K562 (cell line): ENCODE results near the gene TBXAS1. TPM values are rescaled to one million over a fixed set of nuclear protein-coding genes. Genes with fewer than 3 reads are reported as not detected.

Source experiments
- DMBX1 ChIP-seq: fragments of 250-450 bp; sonication (Bioruptor Pico); IDR thresholded peaks from 2 replicates; pipeline ENCODE4 v1.8.0; 2022; ENCODE audit warnings: inconsistent platforms, mild to moderate bottlenecking, moderate library complexity, borderline replicate concordance
- ELF1 ChIP-seq: fragments of 200-800 bp; sonication (Bioruptor generic); IDR thresholded peaks from 2 replicates; pipeline ENCODE4 v1.6.1; 2016; ENCODE audit warnings: missing genetic modification characterization, missing compliant biosample characterization
- HMGN3 ChIP-seq: IDR thresholded peaks from 2 replicates; pipeline ENCODE4 v1.6.1; 2011; ENCODE audit warnings: borderline replicate concordance, low read depth, mild to moderate bottlenecking, mixed read lengths, low read length; ENCODE audit not compliant: insufficient read length; ENCODE audit errors: extremely low read depth
- ILK ChIP-seq: fragments of 450-650 bp; IDR thresholded peaks from 2 replicates; pipeline ENCODE4 v1.6.1; 2016; ENCODE audit warnings: missing genetic modification characterization, low read depth, mild to moderate bottlenecking, missing compliant biosample characterization, moderate library complexity, borderline replicate concordance
- NFIC ChIP-seq: fragments of 450-650 bp; IDR thresholded peaks from 2 replicates; pipeline ENCODE4 v1.6.1; 2017; ENCODE audit warnings: mild to moderate bottlenecking, inconsistent platforms
- NKRF ChIP-seq: fragments of 450-650 bp; IDR thresholded peaks from 2 replicates; pipeline ENCODE4 v1.6.1; 2016; ENCODE audit warnings: borderline replicate concordance
- PHF8 ChIP-seq: fragments of 200-600 bp; sonication (generic); IDR thresholded peaks from 2 replicates; pipeline ENCODE4 v1.6.1; 2012; ENCODE audit warnings: mixed run types, mild to moderate bottlenecking, inconsistent platforms, low read length, moderate library complexity, borderline replicate concordance
- PYGO2 ChIP-seq: fragments of 450-650 bp; IDR thresholded peaks from 2 replicates; pipeline ENCODE4 v1.6.1; 2016; ENCODE audit warnings: mild to moderate bottlenecking, missing genetic modification characterization, moderate library complexity, missing compliant biosample characterization
- ZNF512 ChIP-seq: IDR thresholded peaks from 2 replicates; pipeline ENCODE4 v1.6.1; 2016; ENCODE audit warnings: missing genetic modification characterization, missing compliant biosample characterization
- ZNF583 ChIP-seq: fragments of 250-450 bp; sonication (Bioruptor Pico); IDR thresholded peaks from 2 replicates; pipeline ENCODE4 v1.4.0; 2020
- polyA plus RNA-seq, 8 experiments: library from polyadenylated mRNA; depleted of rRNA in 4 of 8; stranded (reverse) in 5 of 8; unstranded in 3 of 8; fragments of >200 nt; fragmentation: Nextera tagmentation in 2 of 8; fragmentation: Illumina TruSeq in 1 of 8; extraction: Ambion mirVana in 2 of 8; extraction: Trizol in 1 of 8; gene quantifications; 2 replicates each; pipeline versions ENCODE4 v1.2.1 to v1.2.3, GENCODE V29; 2011 to 2014; ENCODE audit warnings: inconsistent platforms in 1 of 8, missing spikeins in 1 of 8
- total RNA-seq, 7 experiments: library from RNA; depleted of rRNA in 6 of 7; stranded (reverse); fragments of >200 nt in 6 of 7; fragmentation: Illumina TruSeq in 2 of 7; extraction: Trizol in 2 of 7; gene quantifications; 2 replicates each; pipeline versions ENCODE4 v1.2.1 to v1.2.3, GENCODE V29; 2011 to 2021; ENCODE audit warnings: low replicate concordance in 1 of 7
- TF ChIP-seq, protein P1 (sequence below): fragments of 200-400 bp; formaldehyde crosslinking; IDR thresholded peaks from 2 replicates; pipeline ENCODE4 v1.6.1; 2017; ENCODE audit warnings: mild to moderate bottlenecking, low read depth, low read length, moderate library complexity
- TF ChIP-seq, protein P2 (sequence below): sonication (generic); formaldehyde crosslinking; IDR thresholded peaks from 2 replicates; pipeline ENCODE4 v1.5.0; 2020; ENCODE audit warnings: missing genetic modification reagents
- TF ChIP-seq, protein P3 (sequence below): fragments of 450-650 bp; IDR thresholded peaks from 2 replicates; pipeline ENCODE4 v1.6.1; 2016; ENCODE audit warnings: antibody characterized with exemption
- TF ChIP-seq, protein P4 (sequence below): fragments of 250-450 bp; sonication (Bioruptor Pico); IDR thresholded peaks from 2 replicates; pipeline ENCODE4 v1.4.0; 2020; ENCODE audit warnings: borderline replicate concordance

TBXAS1 gene
- total and polyA plus RNA-seq, 9 of the 15 experiments (the other 6 are each of a cell fraction or from before 2014, with no cell fraction given), result 1.1 to 8.3 (median 1.9) TPM

GRCh38 chr7:140005754-140006503 is 176.9 kb downstream of the TBXAS1 start (continued):
- TF ChIP-seq, protein P1, sequence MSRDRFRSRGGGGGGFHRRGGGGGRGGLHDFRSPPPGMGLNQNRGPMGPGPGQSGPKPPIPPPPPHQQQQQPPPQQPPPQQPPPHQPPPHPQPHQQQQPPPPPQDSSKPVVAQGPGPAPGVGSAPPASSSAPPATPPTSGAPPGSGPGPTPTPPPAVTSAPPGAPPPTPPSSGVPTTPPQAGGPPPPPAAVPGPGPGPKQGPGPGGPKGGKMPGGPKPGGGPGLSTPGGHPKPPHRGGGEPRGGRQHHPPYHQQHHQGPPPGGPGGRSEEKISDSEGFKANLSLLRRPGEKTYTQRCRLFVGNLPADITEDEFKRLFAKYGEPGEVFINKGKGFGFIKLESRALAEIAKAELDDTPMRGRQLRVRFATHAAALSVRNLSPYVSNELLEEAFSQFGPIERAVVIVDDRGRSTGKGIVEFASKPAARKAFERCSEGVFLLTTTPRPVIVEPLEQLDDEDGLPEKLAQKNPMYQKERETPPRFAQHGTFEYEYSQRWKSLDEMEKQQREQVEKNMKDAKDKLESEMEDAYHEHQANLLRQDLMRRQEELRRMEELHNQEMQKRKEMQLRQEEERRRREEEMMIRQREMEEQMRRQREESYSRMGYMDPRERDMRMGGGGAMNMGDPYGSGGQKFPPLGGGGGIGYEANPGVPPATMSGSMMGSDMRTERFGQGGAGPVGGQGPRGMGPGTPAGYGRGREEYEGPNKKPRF, result no peak
- TF ChIP-seq, protein P2, sequence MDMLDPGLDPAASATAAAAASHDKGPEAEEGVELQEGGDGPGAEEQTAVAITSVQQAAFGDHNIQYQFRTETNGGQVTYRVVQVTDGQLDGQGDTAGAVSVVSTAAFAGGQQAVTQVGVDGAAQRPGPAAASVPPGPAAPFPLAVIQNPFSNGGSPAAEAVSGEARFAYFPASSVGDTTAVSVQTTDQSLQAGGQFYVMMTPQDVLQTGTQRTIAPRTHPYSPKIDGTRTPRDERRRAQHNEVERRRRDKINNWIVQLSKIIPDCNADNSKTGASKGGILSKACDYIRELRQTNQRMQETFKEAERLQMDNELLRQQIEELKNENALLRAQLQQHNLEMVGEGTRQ (CRISPR knock-in tag), result peak; percentile 25; the same call in 1 of the 2 replicates
- TF ChIP-seq NKRF (no peak), PHF8 (no peak; the same call in 1 of the 2 replicates), DMBX1 (CRISPR knock-in tag) (no peak), NFIC (peak; percentile 81), ILK (no peak), ELF1 (no peak), PYGO2 (tag) (no peak), ZNF512 (tag) (no peak), HMGN3 (peak; percentile 40), ZNF583 (CRISPR knock-in tag) (no peak)
- TF ChIP-seq, protein P3, sequence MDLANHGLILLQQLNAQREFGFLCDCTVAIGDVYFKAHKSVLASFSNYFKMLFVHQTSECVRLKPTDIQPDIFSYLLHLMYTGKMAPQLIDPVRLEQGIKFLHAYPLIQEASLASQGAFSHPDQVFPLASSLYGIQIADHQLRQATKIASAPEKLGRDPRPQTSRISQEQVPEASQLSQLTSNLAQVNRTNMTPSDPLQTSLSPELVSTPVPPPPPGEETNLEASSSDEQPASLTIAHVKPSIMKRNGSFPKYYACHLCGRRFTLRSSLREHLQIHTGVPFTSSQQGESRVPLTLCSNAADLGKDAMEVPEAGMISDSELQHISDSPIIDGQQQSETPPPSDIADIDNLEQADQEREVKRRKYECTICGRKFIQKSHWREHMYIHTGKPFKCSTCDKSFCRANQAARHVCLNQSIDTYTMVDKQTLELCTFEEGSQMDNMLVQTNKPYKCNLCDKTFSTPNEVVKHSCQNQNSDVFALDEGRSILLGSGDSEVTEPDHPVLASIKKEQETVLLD, result no peak
- TF ChIP-seq, protein P4, sequence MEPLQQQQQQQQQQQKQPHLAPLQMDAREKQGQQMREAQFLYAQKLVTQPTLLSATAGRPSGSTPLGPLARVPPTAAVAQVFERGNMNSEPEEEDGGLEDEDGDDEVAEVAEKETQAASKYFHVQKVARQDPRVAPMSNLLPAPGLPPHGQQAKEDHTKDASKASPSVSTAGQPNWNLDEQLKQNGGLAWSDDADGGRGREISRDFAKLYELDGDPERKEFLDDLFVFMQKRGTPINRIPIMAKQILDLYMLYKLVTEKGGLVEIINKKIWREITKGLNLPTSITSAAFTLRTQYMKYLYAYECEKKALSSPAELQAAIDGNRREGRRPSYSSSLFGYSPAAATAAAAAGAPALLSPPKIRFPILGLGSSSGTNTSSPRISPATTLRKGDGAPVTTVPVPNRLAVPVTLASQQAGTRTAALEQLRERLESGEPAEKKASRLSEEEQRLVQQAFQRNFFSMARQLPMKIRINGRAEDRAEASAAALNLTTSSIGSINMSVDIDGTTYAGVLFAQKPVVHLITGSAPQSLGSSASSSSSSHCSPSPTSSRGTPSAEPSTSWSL, result no peak
